ENCODE measurements around the gene CIRBP.

- no peak for TF ChIP-seq ZNF766 (CRISPR knock-in tag; conservative IDR thresholded peaks at IDR 0.05)
- TF ChIP-seq ZNF212 (CRISPR knock-in tag; IDR thresholded peaks at IDR 0.05) = no peak
- TF ChIP-seq ARID4B (CRISPR knock-in tag; IDR thresholded peaks at IDR 0.05) = no peak
- TF ChIP-seq CTCF (IDR thresholded peaks at IDR 0.05 in 2 of 3, conservative IDR thresholded peaks at IDR 0.05 in 1 of 3; ENCODE audit: insufficient read depth in 2 of 3, low read depth in 1 of 3, low read length in 3 of 3) = no peak
Observed at GRCh38 chr19:1284293-1284978, 15.3 kb downstream of the CIRBP start.

Measured in K562 (cell line).